ENCODE measurements around the gene PRSS33. TPM values are rescaled to one million over a fixed set of nuclear protein-coding genes. Genes with fewer than 3 reads are reported as not detected.

PRSS33 gene
- total and polyA plus RNA-seq, 7 donors: not detected

DNA sequence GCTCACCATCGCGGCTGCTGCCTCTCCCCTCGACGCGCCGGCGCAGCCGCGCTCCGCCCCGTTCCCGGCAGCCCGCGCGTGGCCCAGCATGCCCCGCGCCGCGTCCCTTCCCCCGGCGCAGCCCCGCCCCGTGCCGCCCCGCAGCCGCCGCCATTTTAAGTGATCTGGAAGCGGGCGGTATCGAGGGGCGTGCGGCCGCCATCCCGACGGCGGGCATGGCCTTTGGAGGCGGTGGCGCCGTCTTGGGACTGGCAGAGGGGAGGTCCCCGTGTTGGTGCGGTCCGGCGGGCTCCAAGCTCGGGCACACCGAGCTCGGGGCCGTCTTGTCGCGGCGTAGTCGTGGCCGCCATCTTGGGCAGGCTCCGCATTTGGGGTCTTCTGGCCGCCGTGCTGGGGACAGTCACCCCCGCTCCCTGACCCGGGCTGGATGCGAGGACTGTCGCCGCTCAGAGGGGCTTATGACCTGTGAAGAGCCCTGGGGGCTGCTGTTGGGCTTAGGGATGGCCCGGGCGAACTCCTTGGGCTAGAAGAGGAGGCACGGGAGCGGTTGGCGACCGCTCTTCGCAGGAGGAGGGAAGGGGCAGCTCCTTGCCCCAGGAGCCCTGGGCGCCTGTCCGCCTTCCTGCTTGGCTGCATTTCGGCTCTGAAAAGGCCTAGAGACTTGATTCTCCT lies 10.0 kb downstream of the PRSS33 start, which contains the start of gene ELOB:
TSS of gene ELOB (minus strand) at position 50 of the 672 bp plus-strand sequence. CDS start at position 9, 41 bp downstream.
- Histone ChIP-seq H3K4me3 (peak within 1 kb of the TSS; percentile 68 to 99 (median 88)), H3K9me3 (no peaks in the 10 kb centered on the region), H3K27ac (peak within 1 kb of the TSS; percentile 93 to 100 (median 98)), H3K27me3 (no peaks in the 10 kb centered on the region), H3K36me3 (peaks cover 0 to 31% (median 14%) of the 10 kb centered on the region in 4 donors), H3K4me1 (peaks cover 4 to 33% (median 26%) of the 10 kb centered on the region in 4 donors)
- TF ChIP-seq POLR2A (IDR thresholded peaks at IDR 0.05): peak; percentile 52 to 55
- TF ChIP-seq, protein P1, sequence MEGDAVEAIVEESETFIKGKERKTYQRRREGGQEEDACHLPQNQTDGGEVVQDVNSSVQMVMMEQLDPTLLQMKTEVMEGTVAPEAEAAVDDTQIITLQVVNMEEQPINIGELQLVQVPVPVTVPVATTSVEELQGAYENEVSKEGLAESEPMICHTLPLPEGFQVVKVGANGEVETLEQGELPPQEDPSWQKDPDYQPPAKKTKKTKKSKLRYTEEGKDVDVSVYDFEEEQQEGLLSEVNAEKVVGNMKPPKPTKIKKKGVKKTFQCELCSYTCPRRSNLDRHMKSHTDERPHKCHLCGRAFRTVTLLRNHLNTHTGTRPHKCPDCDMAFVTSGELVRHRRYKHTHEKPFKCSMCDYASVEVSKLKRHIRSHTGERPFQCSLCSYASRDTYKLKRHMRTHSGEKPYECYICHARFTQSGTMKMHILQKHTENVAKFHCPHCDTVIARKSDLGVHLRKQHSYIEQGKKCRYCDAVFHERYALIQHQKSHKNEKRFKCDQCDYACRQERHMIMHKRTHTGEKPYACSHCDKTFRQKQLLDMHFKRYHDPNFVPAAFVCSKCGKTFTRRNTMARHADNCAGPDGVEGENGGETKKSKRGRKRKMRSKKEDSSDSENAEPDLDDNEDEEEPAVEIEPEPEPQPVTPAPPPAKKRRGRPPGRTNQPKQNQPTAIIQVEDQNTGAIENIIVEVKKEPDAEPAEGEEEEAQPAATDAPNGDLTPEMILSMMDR (IDR thresholded peaks at IDR 0.05): no peak
- TF ChIP-seq POLR2AphosphoS5 (IDR thresholded peaks at IDR 0.05): peak; percentile 73 to 92 (median 84)
- peak in 1 of 4 donors; percentile 6 for TF ChIP-seq EP300 (IDR thresholded peaks at IDR 0.05)
- DNase-seq: peak; percentile 93
- WGBS, 2 donors: 0 to 1% methylated on average over 70 of the region's 70 CpGs
- intact Hi-C loops (cut with DNase I): loop anchor here (5.0 to 10.0 kb wide), 3 partner anchors 95 to 377 kb away; partner anchors contain the start of genes CEMP1 and KCTD5

DNA sequence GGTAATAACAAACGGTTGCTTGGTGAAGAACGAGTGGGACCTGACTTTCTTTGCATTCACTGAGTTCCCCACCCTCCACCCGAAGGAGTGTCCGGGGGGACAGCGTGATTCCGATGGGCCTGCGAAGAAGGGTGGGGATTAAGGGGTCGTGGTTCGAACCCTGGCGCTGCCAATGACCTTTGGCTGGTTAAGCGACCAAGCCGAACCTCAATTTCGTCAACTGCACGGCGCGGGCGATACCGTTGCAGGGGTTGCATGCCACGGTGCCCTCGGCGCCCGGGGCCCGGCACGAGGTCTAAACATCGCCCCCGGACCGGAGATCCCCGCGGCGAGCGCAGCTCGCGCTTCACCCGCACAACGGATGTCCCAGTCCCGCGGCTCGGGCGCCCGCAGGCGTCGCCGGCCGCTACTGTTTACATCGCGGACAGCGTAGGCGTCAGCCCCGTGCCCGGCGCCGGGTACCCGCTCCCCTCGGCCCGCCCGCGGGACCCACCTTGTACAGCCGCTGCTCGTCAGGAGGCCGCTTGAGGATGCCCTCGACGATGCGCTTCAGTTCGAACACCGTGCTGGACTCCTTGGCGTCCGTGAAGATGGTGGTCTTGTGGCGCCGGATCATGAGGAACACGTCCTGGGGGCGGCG lies 10.7 kb downstream of the PRSS33 start:
- 0% methylated on average over 72 of the region's 72 CpGs for WGBS, 2 donors
- H3K4me1 ChIP-seq: peaks cover 4 to 33% (median 26%) of the 10 kb centered on the region in 4 donors
- peaks cover 5 to 39% (median 18%) of the 10 kb centered on the region in 4 donors for H3K36me3 ChIP-seq
- H3K9me3 ChIP-seq: no peaks in the 10 kb centered on the region
- peak; percentile 72 for DNase-seq
- intact Hi-C loops (cut with DNase I): loop anchor here (1.0 to 10.0 kb wide), 4 partner anchors 23 to 378 kb away; partner anchors contain the start of genes CEMP1 and KCTD5
- no peak for TF ChIP-seq EP300 (IDR thresholded peaks at IDR 0.05)
- no peak for TF ChIP-seq POLR2AphosphoS5 (IDR thresholded peaks at IDR 0.05)
- TF ChIP-seq, protein P1 (IDR thresholded peaks at IDR 0.05): no peak
- no peak for TF ChIP-seq POLR2A (IDR thresholded peaks at IDR 0.05)
- H3K27me3 ChIP-seq: no peaks in the 10 kb centered on the region
- H3K27ac ChIP-seq: peak overlapping the region; percentile 93 to 100 (median 98)
- peak overlapping the region; percentile 68 to 94 (median 88) for H3K4me3 ChIP-seq

DNA sequence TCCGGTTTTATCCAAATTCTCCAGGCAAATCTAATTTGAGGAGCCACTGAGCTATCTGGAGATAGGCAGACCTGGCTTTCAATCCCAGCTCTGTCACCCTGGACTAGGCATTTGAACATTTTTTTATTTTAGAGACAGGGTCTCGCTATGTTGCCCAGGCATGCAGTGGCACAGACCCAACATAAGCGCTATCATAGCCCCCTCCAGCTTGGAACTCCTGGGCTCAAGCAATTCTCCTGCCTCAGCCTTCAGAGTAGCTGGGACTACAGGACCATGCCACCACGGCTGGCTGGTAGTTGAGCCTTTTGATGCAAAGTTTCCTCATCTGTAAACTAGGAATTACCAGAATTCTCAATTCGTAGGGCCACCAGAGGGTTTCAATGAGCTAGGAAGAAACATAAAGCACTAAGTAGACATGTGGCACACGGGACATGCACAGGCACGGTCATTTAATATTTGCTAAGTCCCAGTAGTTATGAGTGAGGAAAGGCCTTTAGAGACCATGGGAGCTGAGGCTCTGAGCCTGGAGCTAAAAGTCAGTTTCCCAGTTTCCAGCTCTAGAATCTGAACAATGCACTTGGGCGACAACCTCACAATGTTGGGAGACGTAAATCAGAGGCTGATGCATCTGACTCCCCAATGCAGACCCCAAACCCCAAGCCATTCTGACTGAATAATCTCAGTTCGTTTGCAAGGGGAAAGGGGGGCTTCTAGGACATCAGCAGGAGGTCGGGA lies 11.4 kb downstream of the PRSS33 start:
- peak; percentile 30 for DNase-seq
- Histone ChIP-seq H3K27me3 (no peaks in the 10 kb centered on the region), H3K9me3 (no peaks in the 10 kb centered on the region), H3K27ac (peak overlapping the region; percentile 93 to 100 (median 98)), H3K4me3 (peak overlapping the region; percentile 68 to 94 (median 88)), H3K4me1 (peaks cover 4 to 33% (median 26%) of the 10 kb centered on the region in 4 donors), H3K36me3 (peaks cover 12 to 46% (median 24%) of the 10 kb centered on the region in 4 donors)
- WGBS, 2 donors: 38 to 57% methylated on average over 11 of the region's 11 CpGs
- intact Hi-C loops (cut with DNase I): loop anchor here (1.0 to 10.0 kb wide), 4 partner anchors 23 to 379 kb away; partner anchors contain the start of genes CEMP1 and KCTD5
- TF ChIP-seq POLR2A (IDR thresholded peaks at IDR 0.05) (no peak), POLR2AphosphoS5 (IDR thresholded peaks at IDR 0.05) (no peak), EP300 (IDR thresholded peaks at IDR 0.05) (no peak)
- TF ChIP-seq, protein P1 (IDR thresholded peaks at IDR 0.05): no peak

DNA sequence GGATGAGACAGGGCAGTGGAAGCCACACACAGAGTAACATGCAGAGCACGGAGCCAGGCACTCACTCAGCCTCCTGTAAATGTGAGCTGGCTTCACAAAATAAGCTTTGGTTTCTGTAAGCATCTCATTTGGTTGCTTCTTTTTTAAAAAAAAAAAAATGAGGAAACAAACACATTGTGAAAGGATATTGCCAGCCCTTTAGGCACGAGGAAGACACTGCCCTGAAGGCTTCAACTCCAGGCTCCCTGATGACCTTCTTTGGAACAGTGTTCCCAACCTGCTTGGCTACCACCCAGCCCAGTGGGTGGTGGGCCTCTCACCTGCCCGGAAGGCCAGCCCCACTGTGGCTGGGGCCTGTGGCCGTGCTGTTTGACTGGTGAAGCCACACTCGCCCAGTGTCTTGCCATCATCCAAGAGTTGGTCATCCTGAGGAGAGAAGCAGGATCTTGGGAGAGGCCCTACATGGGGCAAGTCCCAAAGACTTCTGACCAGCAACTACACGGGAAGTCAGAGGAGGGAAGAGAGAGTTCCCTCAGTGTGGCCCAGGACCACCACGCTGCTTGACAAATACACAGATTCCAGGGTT lies 12.1 kb downstream of the PRSS33 start:
- intact Hi-C loops (cut with DNase I): loop anchor here (5.0 to 10.0 kb wide), 3 partner anchors 93 to 380 kb away; partner anchors contain the start of genes CEMP1 and KCTD5
- TF ChIP-seq POLR2A (IDR thresholded peaks at IDR 0.05) (no peak), POLR2AphosphoS5 (IDR thresholded peaks at IDR 0.05) (no peak), EP300 (IDR thresholded peaks at IDR 0.05) (no peak)
- TF ChIP-seq, protein P1 (IDR thresholded peaks at IDR 0.05): no peak
- H3K27me3 ChIP-seq: no peaks in the 10 kb centered on the region
- H3K36me3 ChIP-seq: peaks cover 19 to 53% (median 31%) of the 10 kb centered on the region in 4 donors
- 78 to 84% methylated on average over 7 of the region's 7 CpGs for WGBS, 2 donors
- H3K27ac ChIP-seq: peak overlapping the region in 1 of 4 donors; percentile 93
- H3K9me3 ChIP-seq: no peaks in the 10 kb centered on the region
- peak overlapping the region in 1 of 4 donors; percentile 68 for H3K4me3 ChIP-seq
- no peak for DNase-seq
- H3K4me1 ChIP-seq: peaks cover 4 to 33% (median 26%) of the 10 kb centered on the region in 4 donors
